ENCODE measurements around the gene LRCOL1. TPM values are rescaled to one million over a fixed set of nuclear protein-coding genes. Genes with fewer than 3 reads are reported as not detected.

Gene LRCOL1
- total RNA-seq, 1 experiment from 2014 or later = not detected

- ATAC-seq = no peak
- Histone ChIP-seq H3K4me3 (ENCODE audit: low read depth in 2 of 2, low read length in 2 of 2) (no peak overlapping the region), H3K9me3 (ENCODE audit: control insufficient read depth, insufficient read depth, low read depth, low read length) (no peaks in the 10 kb centered on the region), H3K4me1 (ENCODE audit: control insufficient read depth, insufficient read depth, low read length) (peaks cover 29% of the 10 kb centered on the region), H3K27me3 (ENCODE audit: control insufficient read depth, insufficient read depth, low read length) (no peaks in the 10 kb centered on the region), H3K27ac (ENCODE audit: low read length) (no peak overlapping the region), H3K36me3 (ENCODE audit: control insufficient read depth, insufficient read depth, low read length) (no peaks in the 10 kb centered on the region)
- DNase-seq (ENCODE audit: low read depth, low spot score) = no peak
- POLR2A ChIA-PET = no interaction called here
- TF ChIP-seq POLR2AphosphoS5 (IDR thresholded peaks at IDR 0.05; ENCODE audit: low read depth, low read length) (no peak), REST (IDR thresholded peaks at IDR 0.05; ENCODE audit: insufficient read depth in 1 of 2, low read depth in 2 of 2, low read length in 1 of 2) (no peak), SIN3A (IDR thresholded peaks at IDR 0.05; ENCODE audit: borderline replicate concordance, insufficient read depth, low read depth, low read length) (no peak), CTCF (IDR thresholded peaks at IDR 0.05) (no peak), TCF7L2 (IDR thresholded peaks at IDR 0.05; ENCODE audit: low read depth, low read length) (no peak)
- no TSS peak for BruUV-seq (replicated peaks)
- CTCF ChIA-PET = no interaction called here
- in situ Hi-C loops (cut with HindIII; ENCODE audit: low pct_unique_long_range_greater_than_20kb, low sequenced_read_pairs) (no loop called here), intact Hi-C loops (cut with micrococcal nuclease; ENCODE audit: unreplicated experiment) (no loop called here)
These were observed 4.5 kb downstream of the LRCOL1 start for GRCh38 chr12:132605892-132606291.

GRCh38 chr12:132604668-132605441 lies 5.5 kb downstream of the LRCOL1 start:
- Histone ChIP-seq H3K9me3 (ENCODE audit: control insufficient read depth, insufficient read depth, low read depth, low read length) (no peaks in the 10 kb centered on the region), H3K4me3 (ENCODE audit: low read depth in 2 of 2, low read length in 2 of 2) (no peak overlapping the region), H3K27me3 (ENCODE audit: control insufficient read depth, insufficient read depth, low read length) (no peaks in the 10 kb centered on the region), H3K27ac (ENCODE audit: low read length) (no peak overlapping the region), H3K36me3 (ENCODE audit: control insufficient read depth, insufficient read depth, low read length) (no peaks in the 10 kb centered on the region), H3K4me1 (ENCODE audit: control insufficient read depth, insufficient read depth, low read length) (peaks cover 29% of the 10 kb centered on the region)
- POLR2A ChIA-PET = no interaction called here
- intact Hi-C loops (cut with micrococcal nuclease; ENCODE audit: unreplicated experiment) (no loop called here), in situ Hi-C loops (cut with HindIII; ENCODE audit: low pct_unique_long_range_greater_than_20kb, low sequenced_read_pairs) (no loop called here)
- DNase-seq (ENCODE audit: low read depth, low spot score) = no peak
- CTCF ChIA-PET = no interaction called here
- ATAC-seq = no peak
- no TSS peak for BruUV-seq (replicated peaks)
- no peak for TF ChIP-seq REST (IDR thresholded peaks at IDR 0.05; ENCODE audit: insufficient read depth in 1 of 2, low read depth in 2 of 2, low read length in 1 of 2)
- no peak for TF ChIP-seq TCF7L2 (IDR thresholded peaks at IDR 0.05; ENCODE audit: low read depth, low read length)
- TF ChIP-seq POLR2AphosphoS5 (IDR thresholded peaks at IDR 0.05; ENCODE audit: low read depth, low read length) = no peak
- TF ChIP-seq CTCF (IDR thresholded peaks at IDR 0.05) = no peak
- no peak for TF ChIP-seq SIN3A (IDR thresholded peaks at IDR 0.05; ENCODE audit: borderline replicate concordance, insufficient read depth, low read depth, low read length)

All from Panc1 (cell line).